Prostate gland (tissue), 2 donors: ENCODE results near the gene GOSR2. TPM values are rescaled to one million over a fixed set of nuclear protein-coding genes. Genes with fewer than 3 reads are reported as not detected.

Source experiments
- DNase-seq: peaks from one replicate; pipeline ENCODE4 v3.0.0-alpha.2; 2019; ENCODE audit warnings: low spot score
- H3K27ac ChIP-seq, 2 donors: fragments of 200-600 bp; sonication (generic); 2 replicates each; pipeline ENCODE4 v1.5.1; 2017 to 2019
- H3K27me3 ChIP-seq: fragments of 200-600 bp; sonication (generic); replicated peaks from 2 replicates; pipeline ENCODE4 v1.5.1; 2019; ENCODE audit not compliant: insufficient read depth
- H3K36me3 ChIP-seq, 2 donors: fragments of 200-600 bp; sonication (generic); 1 replicate in 1 of 2; 2 replicates in 1 of 2; pipeline versions ENCODE4 v1.5.1 to v1.8.1; 2017 to 2019
- H3K4me1 ChIP-seq: fragments of 200-600 bp; sonication (generic); replicated peaks from 2 replicates; pipeline ENCODE4 v1.5.1; 2019
- H3K4me3 ChIP-seq, 2 donors: fragments of 200-600 bp; sonication (generic); 2 replicates each; pipeline ENCODE4 v1.5.1; 2017 to 2019
- H3K9me3 ChIP-seq: fragments of 200-600 bp; sonication (generic); 2 replicates; pipeline ENCODE4 v1.5.1; 2017
- CTCF ChIP-seq, 4 experiments: fragments of 200-600 bp in 2 of 4; fragments of 450-650 bp in 2 of 4; sonication (generic) in 2 of 4; IDR thresholded peaks; 1 replicate in 3 of 4; 2 replicates in 1 of 4; pipeline ENCODE4 v1.5.1; 2016 to 2019; ENCODE audit warnings: antibody characterized with exemption in 4 of 4, mild to moderate bottlenecking in 2 of 4, moderate library complexity in 2 of 4
- POLR2A ChIP-seq: fragments of 450-650 bp; IDR thresholded peaks from one replicate; pipeline ENCODE4 v1.6.1; 2016; ENCODE audit warnings: antibody characterized with exemption, mild to moderate bottlenecking
- POLR2AphosphoS5 ChIP-seq: sonication (generic); formaldehyde crosslinking; IDR thresholded peaks from one replicate; pipeline ENCODE4 v1.6.1; 2017; ENCODE audit warnings: antibody characterized with exemption
- WGBS: methylation state at CpG from one replicate; pipeline ENCODE4 v1.1.5; 2018; 5-methylcytosine and 5-hydroxymethylcytosine counted together
- intact Hi-C: fragments of 100-400 bp; cut with DNase I; formaldehyde crosslinking; loops from one replicate; pipeline ENCODE4 v1.14.2; 2022
- total RNA-seq, 2 donors: library from RNA; depleted of rRNA; stranded (reverse); fragments of >200 nt; gene quantifications; one replicate each; pipeline ENCODE4 v1.1.0, GENCODE V29; 2016

The GOSR2 gene
- total RNA-seq, 2 donors from 2014 or later, result 40.0 to 61.4 TPM

- Histone ChIP-seq H3K9me3 (no peaks in the 10 kb centered on the region), H3K36me3 (no peaks in the 10 kb centered on the region), H3K4me3 (no peak overlapping the region), H3K27me3 (no peaks in the 10 kb centered on the region), H3K27ac (no peak overlapping the region), H3K4me1 (peaks cover 7% of the 10 kb centered on the region)
- peak; percentile 89 for DNase-seq
- whole genome bisulfite sequencing, result 36% methylated on average over 6 of the region's 6 CpGs
- TF ChIP-seq POLR2AphosphoS5 (peak; percentile 79), CTCF (IDR thresholded peaks at IDR 0.05) (no peak)
- intact Hi-C loops, result no loop called here
Measured at GRCh38 chr17:46972346-46972745, 49.4 kb downstream of the GOSR2 start.

GRCh38 chr17:46974086-46974485 is 51.1 kb downstream of the GOSR2 start:
- intact Hi-C loops, result no loop called here
- no peak overlapping the region for H3K27ac ChIP-seq
- H3K4me1 ChIP-seq, result peaks cover 10% of the 10 kb centered on the region
- TF ChIP-seq CTCF (IDR thresholded peaks at IDR 0.05) (no peak), POLR2AphosphoS5 (peak; percentile 6)
- H3K27me3 ChIP-seq, result no peaks in the 10 kb centered on the region
- no peak overlapping the region for H3K4me3 ChIP-seq
- H3K9me3 ChIP-seq, result no peaks in the 10 kb centered on the region
- peak; percentile 52 for DNase-seq
- 35% methylated on average over 11 of the region's 11 CpGs for WGBS
- no peaks in the 10 kb centered on the region for H3K36me3 ChIP-seq

GRCh38 chr17:46975287-46975686 is 52.3 kb downstream of the GOSR2 start:
- no peaks in the 10 kb centered on the region for H3K27me3 ChIP-seq
- no peak for DNase-seq
- no peak overlapping the region for H3K27ac ChIP-seq
- WGBS, result 81% methylated on average over 4 of the region's 4 CpGs
- intact Hi-C loops, result no loop called here
- H3K36me3 ChIP-seq, result no peaks in the 10 kb centered on the region
- no peaks in the 10 kb centered on the region for H3K9me3 ChIP-seq
- peaks cover 10% of the 10 kb centered on the region for H3K4me1 ChIP-seq
- H3K4me3 ChIP-seq, result no peak overlapping the region
- TF ChIP-seq POLR2AphosphoS5 (no peak), POLR2A (no peak)

- TF ChIP-seq POLR2AphosphoS5, result no peak
- no peak for TF ChIP-seq CTCF (IDR thresholded peaks at IDR 0.05)
- TF ChIP-seq POLR2A, result no peak
- Histone ChIP-seq H3K27me3 (no peaks in the 10 kb centered on the region), H3K9me3 (no peaks in the 10 kb centered on the region), H3K27ac (no peak overlapping the region), H3K4me1 (peaks cover 9% of the 10 kb centered on the region), H3K36me3 (no peaks in the 10 kb centered on the region), H3K4me3 (no peak overlapping the region)
- intact Hi-C loops, result no loop called here
- 75% methylated on average over 14 of the region's 14 CpGs for WGBS
- no peak for DNase-seq
Measured at GRCh38 chr17:46976626-46977270, 53.8 kb downstream of the GOSR2 start.

GRCh38 chr17:46977348-46977747 is 54.4 kb downstream of the GOSR2 start:
- WGBS, result 49% methylated on average over 7 of the region's 7 CpGs
- Histone ChIP-seq H3K27ac (no peak overlapping the region), H3K36me3 (no peaks in the 10 kb centered on the region), H3K4me3 (no peak overlapping the region), H3K9me3 (no peaks in the 10 kb centered on the region), H3K27me3 (no peaks in the 10 kb centered on the region), H3K4me1 (peaks cover 3% of the 10 kb centered on the region)
- TF ChIP-seq POLR2A (no peak), CTCF (IDR thresholded peaks at IDR 0.05) (no peak), POLR2AphosphoS5 (no peak)
- no peak for DNase-seq
- intact Hi-C loops, result no loop called here
